Germinal center (tissue), 1 donor: ENCODE results near the gene NKAIN4.
A peak's percentile ranks its signal among the peaks of the same experiment; 100 is the strongest.
"Not testable (repeated sequence)": the region's sequence is repeated elsewhere in the genome, so short reads cannot be mapped to it uniquely, and the experiment has no call there.

Source experiments
- DNase-seq: peaks from one replicate; pipeline ENCODE4 v3.0.0; 2012; ENCODE audit warnings: mixed read lengths, low spot score

The NKAIN4 gene

DNA sequence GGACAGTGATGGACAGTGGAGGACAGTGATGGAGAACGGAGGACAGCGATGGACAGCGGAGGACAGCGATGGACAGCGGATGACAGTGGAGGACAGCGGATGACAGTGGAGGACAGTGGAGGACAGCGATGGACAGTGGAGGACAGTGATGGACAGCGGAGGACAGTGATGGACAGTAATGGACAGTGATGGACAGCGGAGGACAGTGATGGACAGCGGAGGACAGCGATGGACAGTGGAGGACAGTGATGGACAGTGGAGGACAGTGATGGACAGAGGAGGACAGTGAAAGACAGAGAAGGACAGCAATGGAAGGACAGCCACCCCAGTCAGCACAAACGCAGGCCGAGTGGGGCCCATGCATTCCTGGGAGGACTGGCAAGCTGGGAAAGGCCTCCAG is 3.4 kb upstream of the NKAIN4 start:
- no peak for DNase-seq

DNA sequence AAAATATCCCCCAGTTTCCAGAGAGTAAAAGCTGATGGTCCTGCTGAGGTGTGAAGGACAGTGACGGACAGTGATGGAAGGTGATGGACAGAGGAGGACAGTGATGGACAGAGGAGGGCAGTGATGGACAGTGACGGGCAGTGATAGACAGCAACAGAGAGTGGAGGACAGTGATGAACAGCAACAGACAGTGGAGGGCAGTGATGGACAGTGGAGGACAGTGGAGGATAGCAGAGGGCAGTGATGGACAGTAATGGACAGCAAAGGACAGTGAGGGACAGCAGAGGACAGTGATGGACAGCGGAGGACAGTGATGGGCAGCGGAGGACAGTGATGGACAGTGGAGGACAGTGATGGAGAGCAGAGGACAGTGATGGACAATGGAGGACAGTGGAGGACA is 2.7 kb upstream of the NKAIN4 start:
- DNase-seq = no peak

GRCh38 chr20:63255931-63256704 is 1.9 kb upstream of the NKAIN4 start:
- DNase-seq = no peak

- no peak for DNase-seq
Measured at GRCh38 chr20:63254606-63255384, 532 bp upstream of the NKAIN4 start.

- DNase-seq = peak; percentile 26
Measured at GRCh38 chr20:63253438-63254231, 628 bp downstream of the NKAIN4 start.

DNA sequence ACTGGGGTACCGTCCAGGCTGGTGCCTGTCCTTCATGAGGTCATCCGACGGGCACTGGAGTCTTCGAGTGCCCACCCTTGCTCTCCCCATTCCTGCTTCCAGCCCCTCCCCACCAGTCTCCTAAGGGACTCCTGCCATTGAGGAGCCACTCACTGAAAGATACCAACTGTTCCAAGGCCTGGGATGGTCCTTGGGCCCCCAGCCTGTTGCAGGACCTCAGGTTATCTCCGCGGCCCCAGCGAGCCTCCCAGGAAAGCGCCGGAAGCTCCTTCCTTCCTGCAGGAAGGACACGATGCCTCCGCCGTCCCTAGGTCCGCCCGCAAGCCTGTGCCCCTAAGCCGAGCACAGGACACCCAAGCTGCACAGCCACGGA is 1.2 kb downstream of the NKAIN4 start:
- no peak for DNase-seq

GRCh38 chr20:63252284-63252711 is 2.0 kb downstream of the NKAIN4 start:
- no peak for DNase-seq

GRCh38 chr20:63251350-63251749 is 2.9 kb downstream of the NKAIN4 start:
- not testable (repeated sequence) for DNase-seq

- DNase-seq = no peak
Measured at GRCh38 chr20:63249891-63250290, 4.4 kb downstream of the NKAIN4 start.

DNA sequence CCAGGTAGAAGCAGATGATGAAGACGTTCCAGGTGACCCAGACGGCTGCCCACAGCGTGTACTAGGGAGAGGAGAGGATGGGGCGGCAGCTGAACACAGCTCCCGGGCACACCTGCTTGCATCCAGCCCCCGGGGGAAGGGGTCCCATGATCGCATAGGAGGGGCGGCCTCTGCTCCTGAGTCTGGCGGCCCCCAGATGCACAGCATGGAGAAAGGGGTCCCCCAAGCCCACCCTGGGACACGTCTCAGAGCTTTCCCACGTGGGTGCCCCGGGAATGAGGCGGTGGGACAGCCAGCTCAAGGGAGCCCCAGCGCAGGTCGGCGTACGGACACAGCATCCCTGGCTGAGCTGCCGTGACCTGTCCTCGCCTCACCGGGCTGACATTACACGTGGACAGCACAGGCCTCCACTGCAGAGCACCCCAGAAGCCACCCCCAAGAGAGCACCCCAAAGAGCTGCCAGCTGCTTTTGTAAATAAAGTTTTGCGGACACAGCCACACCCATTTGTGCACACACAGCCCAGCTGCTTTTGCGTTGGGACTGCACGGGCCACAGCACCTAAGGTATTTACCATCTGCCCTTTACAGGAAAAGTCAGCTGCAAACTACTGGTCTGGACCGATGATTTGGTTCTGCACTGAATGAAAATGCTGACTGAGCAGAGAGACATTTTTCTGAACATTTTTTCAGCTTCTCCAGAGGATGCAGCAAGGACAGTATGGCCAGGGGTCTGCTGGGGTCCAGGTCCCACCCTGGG is 5.2 kb downstream of the NKAIN4 start:
- DNase-seq = no peak

- DNase-seq = no peak
Measured at GRCh38 chr20:63247671-63248228, 6.5 kb downstream of the NKAIN4 start.

GRCh38 chr20:63246490-63247288 is 7.6 kb downstream of the NKAIN4 start:
- no peak for DNase-seq

GRCh38 chr20:63244468-63244867 is 9.8 kb downstream of the NKAIN4 start:
- no peak for DNase-seq

DNA sequence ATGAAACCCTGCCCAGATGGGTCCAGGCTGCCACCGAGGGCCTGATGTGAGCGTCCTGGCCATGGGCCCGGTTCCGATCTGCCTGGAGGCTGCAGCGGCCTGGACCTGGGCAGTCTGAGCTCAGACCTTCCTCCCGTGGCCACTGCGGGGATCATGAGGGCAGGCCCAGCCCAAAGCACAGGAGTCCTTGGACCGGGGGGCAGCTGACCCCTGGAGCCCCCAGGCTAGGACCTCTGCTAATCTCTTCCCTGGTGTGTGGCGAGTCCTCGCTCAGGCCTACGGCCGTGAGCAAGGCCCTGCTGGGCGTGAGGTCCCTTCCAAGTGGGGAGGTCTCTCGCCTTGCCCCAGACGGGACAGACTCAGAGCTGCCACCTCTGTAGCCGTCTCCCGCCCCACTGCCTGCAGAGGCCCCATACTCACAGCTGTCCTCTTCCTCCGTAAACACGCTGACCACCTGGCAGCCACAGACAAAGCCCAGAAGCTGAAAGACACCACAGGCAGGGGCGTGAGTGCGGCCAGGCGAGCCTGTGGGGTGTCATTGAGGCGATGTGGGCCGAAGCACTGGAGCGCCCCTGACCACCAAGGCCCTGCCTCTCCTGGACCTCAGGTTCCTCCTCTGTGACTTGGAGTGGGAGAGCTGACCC is 10.5 kb downstream of the NKAIN4 start:
- DNase-seq = no peak

DNA sequence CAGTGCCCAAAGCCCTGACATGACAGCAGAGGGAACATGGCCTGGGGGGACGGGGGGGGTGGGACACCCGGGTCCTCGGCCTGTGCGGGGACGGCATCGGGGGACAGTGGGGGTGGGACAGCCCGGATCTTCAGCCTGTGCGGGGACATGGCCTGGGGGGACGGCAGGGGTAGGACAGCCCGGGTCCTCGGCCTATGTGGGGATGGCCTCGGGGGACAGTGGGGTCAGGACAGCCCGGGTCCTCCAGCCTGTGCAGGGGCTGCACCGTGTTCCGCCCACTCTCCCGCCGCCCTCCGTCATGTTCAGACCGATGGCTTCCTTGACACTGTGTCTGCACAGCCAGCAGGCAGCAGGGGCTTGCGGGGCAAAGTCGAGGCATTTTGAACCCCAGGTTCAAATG is 11.5 kb downstream of the NKAIN4 start:
- no peak for DNase-seq

- DNase-seq = no peak
Measured at GRCh38 chr20:63241272-63241671, 13.0 kb downstream of the NKAIN4 start.

DNA sequence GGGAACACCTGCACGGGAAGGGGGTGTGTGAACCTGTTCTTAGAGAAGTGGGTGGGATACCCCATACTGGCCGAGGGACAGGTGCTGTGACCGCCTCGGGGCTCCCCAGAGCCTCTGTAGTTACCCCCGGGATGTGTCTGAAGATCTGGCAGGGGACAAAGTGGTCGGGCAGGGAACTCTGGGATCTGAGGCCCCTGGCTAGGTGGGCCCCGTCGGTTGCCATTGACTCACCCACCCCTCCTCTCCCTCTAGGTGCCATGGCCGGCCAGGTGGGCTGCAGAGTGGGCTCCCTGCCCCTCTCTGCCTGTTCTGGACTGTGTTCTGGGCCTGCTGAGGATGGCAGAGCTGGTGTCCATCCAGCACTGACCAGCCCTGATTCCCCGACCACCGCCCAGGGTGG is 14.3 kb downstream of the NKAIN4 start:
- DNase-seq = no peak

DNA sequence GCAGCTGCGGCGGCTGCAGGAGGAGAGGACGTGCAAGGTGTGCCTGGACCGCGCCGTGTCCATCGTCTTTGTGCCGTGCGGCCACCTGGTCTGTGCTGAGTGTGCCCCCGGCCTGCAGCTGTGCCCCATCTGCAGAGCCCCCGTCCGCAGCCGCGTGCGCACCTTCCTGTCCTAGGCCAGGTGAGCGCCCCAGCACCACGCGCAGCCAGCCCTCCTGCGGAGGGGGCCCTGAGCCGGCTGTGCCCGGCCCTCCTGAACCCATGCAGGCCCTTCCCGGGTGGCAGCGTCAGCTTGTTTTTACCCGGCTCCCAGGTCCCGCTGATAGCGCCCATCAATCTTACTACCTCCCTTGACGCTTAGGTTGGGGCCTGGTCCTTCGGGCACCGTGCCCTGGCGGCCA is 14.8 kb downstream of the NKAIN4 start:
- no peak for DNase-seq

GRCh38 chr20:63238514-63239125 is 15.6 kb downstream of the NKAIN4 start:
- no peak for DNase-seq

DNA sequence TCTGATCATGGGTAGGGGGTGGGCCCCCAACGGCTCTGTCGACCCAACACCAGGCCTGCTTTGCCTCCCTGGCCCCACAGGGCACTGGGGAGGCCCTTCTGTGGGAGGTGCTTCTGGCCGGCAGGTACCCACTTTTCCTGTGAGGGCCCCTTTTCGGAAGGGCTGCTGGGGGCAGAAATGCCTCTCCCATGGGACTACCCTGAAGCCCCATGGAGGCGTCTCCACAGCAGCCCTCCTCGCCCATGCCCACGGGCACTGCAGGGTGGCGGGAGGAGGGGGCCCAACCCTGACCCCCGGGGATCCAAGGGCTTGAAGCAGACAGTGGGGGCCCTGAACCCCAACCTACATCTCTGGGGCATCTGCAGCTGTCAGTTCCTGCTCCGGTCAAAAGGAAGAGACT is 16.2 kb downstream of the NKAIN4 start:
- DNase-seq = no peak
